ENCODE measurements around the gene VOPP1. TPM values are rescaled to one million over a fixed set of nuclear protein-coding genes. Genes with fewer than 3 reads are reported as not detected.

Gene VOPP1
- total RNA-seq, 6 experiments from 2014 or later: 103 to 135 (median 122) TPM

DNA sequence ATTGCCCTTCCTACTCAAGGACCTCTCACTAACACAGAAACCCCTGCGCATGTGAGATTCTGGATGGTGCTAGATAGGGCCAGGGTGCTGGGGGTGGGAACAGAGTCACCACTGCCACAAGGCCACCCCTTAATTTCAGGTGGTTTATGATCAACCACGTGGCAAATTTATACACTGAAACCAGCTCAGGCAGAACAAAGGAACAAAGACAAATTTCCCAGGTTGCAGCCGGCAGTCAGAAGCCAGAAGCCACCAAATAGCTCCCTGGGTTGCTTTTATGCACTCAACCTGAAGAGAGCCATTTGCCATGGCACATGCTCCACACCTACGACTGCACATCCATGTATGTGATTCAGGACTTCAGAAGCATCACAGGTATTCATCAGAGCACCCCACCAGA, 2.5 kb downstream of the VOPP1 start:
- TF ChIP-seq CTCF (IDR thresholded peaks at IDR 0.05): no peak
- H3K4me3 Mint-ChIP-seq: peak overlapping the region; percentile 94; the same call in 1 of the 2 replicates
- no peaks in the 10 kb centered on the region for H3K9me3 Mint-ChIP-seq
- peaks cover 74% of the 10 kb centered on the region for H3K4me1 Mint-ChIP-seq (ENCODE audit: low read depth)
- H3K36me3 Mint-ChIP-seq (ENCODE audit: low read depth): peaks cover 16% of the 10 kb centered on the region; the same call in 1 of the 2 replicates
- no peak for DNase-seq
- peaks cover 3% of the 10 kb centered on the region; the same call in 1 of the 2 replicates for H3K27me3 Mint-ChIP-seq (ENCODE audit: insufficient read depth)
- peak overlapping the region; percentile 72; the same call in 1 of the 2 replicates for H3K27ac Mint-ChIP-seq

DNA sequence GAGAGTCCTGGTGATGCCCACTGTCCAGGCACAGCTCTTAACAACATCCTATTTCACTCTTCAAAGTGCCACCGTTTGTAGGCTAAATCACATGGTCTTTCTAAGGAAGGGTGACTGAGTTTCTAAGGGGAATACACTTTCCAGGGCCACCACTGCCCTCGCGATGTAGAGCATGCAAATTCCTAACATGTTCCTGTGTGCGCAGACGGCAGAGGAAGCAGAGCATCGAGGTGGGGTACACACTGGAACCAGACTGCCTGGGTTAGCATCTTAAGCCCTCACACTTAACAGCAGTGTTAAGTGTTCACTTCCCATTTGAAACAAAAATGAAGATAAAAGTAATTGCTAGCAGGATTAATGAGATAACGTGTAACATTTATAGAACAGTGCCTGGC, 3.0 kb downstream of the VOPP1 start:
- DNase-seq: no peak
- H3K27me3 Mint-ChIP-seq (ENCODE audit: insufficient read depth): peaks cover 3% of the 10 kb centered on the region; the same call in 1 of the 2 replicates
- H3K9me3 Mint-ChIP-seq: no peaks in the 10 kb centered on the region
- TF ChIP-seq CTCF (IDR thresholded peaks at IDR 0.05): no peak
- peak overlapping the region; percentile 94 for H3K4me3 Mint-ChIP-seq
- peak overlapping the region; percentile 72 for H3K27ac Mint-ChIP-seq
- H3K4me1 Mint-ChIP-seq (ENCODE audit: low read depth): peaks cover 74% of the 10 kb centered on the region
- peaks cover 16% of the 10 kb centered on the region; the same call in 1 of the 2 replicates for H3K36me3 Mint-ChIP-seq (ENCODE audit: low read depth)

- H3K36me3 Mint-ChIP-seq (ENCODE audit: low read depth): peaks cover 16% of the 10 kb centered on the region; the same call in 1 of the 2 replicates
- no peak for DNase-seq
- no peaks in the 10 kb centered on the region for H3K9me3 Mint-ChIP-seq
- H3K27me3 Mint-ChIP-seq (ENCODE audit: insufficient read depth): peaks cover 3% of the 10 kb centered on the region; the same call in 1 of the 2 replicates
- H3K4me3 Mint-ChIP-seq: peak overlapping the region; percentile 94
- H3K4me1 Mint-ChIP-seq (ENCODE audit: low read depth): peaks cover 74% of the 10 kb centered on the region
- peak overlapping the region; percentile 72; the same call in 1 of the 2 replicates for H3K27ac Mint-ChIP-seq
- TF ChIP-seq CTCF (IDR thresholded peaks at IDR 0.05): no peak; the same call in 1 of the 2 replicates
Measured at GRCh38 chr7:55568613-55569268, 3.6 kb downstream of the VOPP1 start.

GRCh38 chr7:55567571-55567970, 4.7 kb downstream of the VOPP1 start:
- Mint-ChIP-seq H3K4me1 (ENCODE audit: low read depth) (peaks cover 67% of the 10 kb centered on the region), H3K27ac (no peak overlapping the region), H3K9me3 (no peaks in the 10 kb centered on the region), H3K36me3 (ENCODE audit: low read depth) (peaks cover 16% of the 10 kb centered on the region; the same call in 1 of the 2 replicates), H3K4me3 (no peak overlapping the region), H3K27me3 (ENCODE audit: insufficient read depth) (peaks cover 3% of the 10 kb centered on the region; the same call in 1 of the 2 replicates)
- no peak for TF ChIP-seq CTCF (IDR thresholded peaks at IDR 0.05)
- no peak for DNase-seq

DNA sequence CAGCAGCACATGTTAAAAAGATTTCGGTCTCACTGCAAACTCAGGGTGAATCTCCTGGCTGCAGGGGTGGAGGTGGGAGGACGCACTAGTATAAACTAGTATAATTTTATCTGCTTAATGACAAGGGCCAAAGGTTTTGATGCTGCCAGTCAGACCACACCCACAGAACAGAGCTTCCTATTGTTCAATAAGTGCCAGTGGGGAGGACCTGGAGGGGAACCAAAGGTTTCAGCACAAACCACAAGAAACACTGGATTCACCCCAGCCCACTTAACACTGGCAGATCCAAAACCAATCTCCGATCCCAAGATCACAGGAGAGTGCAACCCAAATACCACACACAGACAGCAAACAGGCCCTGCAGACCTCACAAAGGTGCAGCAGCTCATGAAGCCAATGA, 6.6 kb downstream of the VOPP1 start:
- no peak overlapping the region for H3K4me3 Mint-ChIP-seq
- no peaks in the 10 kb centered on the region for H3K9me3 Mint-ChIP-seq
- DNase-seq: no peak
- H3K36me3 Mint-ChIP-seq (ENCODE audit: low read depth): peaks cover 19% of the 10 kb centered on the region; the same call in 1 of the 2 replicates
- H3K4me1 Mint-ChIP-seq (ENCODE audit: low read depth): peaks cover 86% of the 10 kb centered on the region
- peaks cover 3% of the 10 kb centered on the region; the same call in 1 of the 2 replicates for H3K27me3 Mint-ChIP-seq (ENCODE audit: insufficient read depth)
- TF ChIP-seq CTCF (IDR thresholded peaks at IDR 0.05): no peak
- H3K27ac Mint-ChIP-seq: no peak overlapping the region

Measured in HFFc6 (cell line).